HepG2 (cell line): Measurements from ENCODE around the gene NNAT. TPM values are rescaled to one million over a fixed set of nuclear protein-coding genes. Genes with fewer than 3 reads are reported as not detected.

Source experiments
- ATAC-seq: fragments of 200-7000 bp; cut with Tn5 transposase; 3 replicates; pipeline ENCODE4 v1.9.1; 2020; ENCODE audit warnings: mild to moderate bottlenecking, moderate library complexity
- BruUV-seq: library from RNA; stranded (reverse); fragments of 400-500 nt; replicated peaks from 2 replicates; lab custom pipeline; 2021; lab: Mats Ljungman, UMichigan
- CTCF ChIA-PET: fragments of 300-600 bp; formaldehyde crosslinking; extraction: SDS; loops from one replicate; lab custom pipeline; 2021; ENCODE audit warnings: low total read pairs, inconsistent platforms, low intra/inter-chr PET ratio; lab: Yijun Ruan, JAX
- POLR2A ChIA-PET: fragments of 350-600 bp; sonication (Branson Sonifier 250); formaldehyde crosslinking; loops from one replicate; lab custom pipeline; 2020; ENCODE audit warnings: antibody characterized with exemption, inconsistent platforms; lab: Yijun Ruan, JAX
- DNase-seq: peaks from one replicate; pipeline ENCODE4 v3.0.0-alpha.2; 2015; ENCODE audit warnings: low spot score
- FAIRE-seq: peaks from 3 replicates; lab custom pipeline; 2011; peaks lifted over from hg19 to GRCh38; lab: Jason Lieb, UNC
- H2AFZ ChIP-seq: one replicate; pipeline ENCODE4 v1.6.1; 2011; ENCODE audit warnings: low read length, inconsistent platforms
- H3K27ac ChIP-seq: fragments of 300-600 bp; 3 replicates; pipeline ENCODE4 v1.8.0; 2011; ENCODE audit warnings: mixed run types, mild to moderate bottlenecking, mixed read lengths, low read length, inconsistent platforms; ENCODE audit not compliant: insufficient read depth; ENCODE audit errors: extremely low read length
- H3K27me3 ChIP-seq, 2 experiments: fragments of 200-600 bp in 1 of 2; 2 replicates in 1 of 2; 3 replicates in 1 of 2; pipeline versions ENCODE4 v1.6.0 to v1.8.0; 2011; ENCODE audit warnings: low read length in 2 of 2, mild to moderate bottlenecking in 2 of 2, moderate library complexity in 2 of 2, inconsistent platforms in 1 of 2; ENCODE audit not compliant: insufficient read depth in 2 of 2, control insufficient read depth in 1 of 2
- H3K36me3 ChIP-seq, 2 experiments: fragments of 200-600 bp in 1 of 2; replicated peaks in 1 of 2; 2 replicates in 1 of 2; 3 replicates in 1 of 2; pipeline versions ENCODE4 v1.5.1 to v1.8.0; 2011; ENCODE audit warnings: low read length in 2 of 2, inconsistent platforms in 1 of 2; ENCODE audit not compliant: insufficient read depth in 2 of 2, control insufficient read depth in 1 of 2
- H3K4me1 ChIP-seq: 2 replicates; pipeline ENCODE4 v1.5.1; 2012; ENCODE audit warnings: low read length, inconsistent platforms; ENCODE audit not compliant: insufficient read depth
- H3K4me2 ChIP-seq: 2 replicates; pipeline ENCODE4 v1.6.0; 2011; ENCODE audit warnings: low read depth, low read length, inconsistent platforms
- H3K4me3 ChIP-seq, 3 experiments: fragments of 200-600 bp in 1 of 3; sonication (generic), shearing (Covaris generic) in 1 of 3; replicated peaks in 1 of 3; 2 replicates each; pipeline ENCODE4 v1.5.1; 2011 to 2016; ENCODE audit warnings: low read length in 3 of 3, inconsistent platforms in 2 of 3, low read depth in 2 of 3, mild to moderate bottlenecking in 2 of 3, control low read depth in 1 of 3, mixed read lengths in 1 of 3; ENCODE audit not compliant: insufficient read depth in 1 of 3
- H3K79me2 ChIP-seq: one replicate; pipeline ENCODE4 v1.6.1; 2011; ENCODE audit warnings: low read length, inconsistent platforms; ENCODE audit not compliant: insufficient read depth
- H3K9ac ChIP-seq: 2 replicates; pipeline ENCODE4 v1.6.0; 2011; ENCODE audit warnings: mild to moderate bottlenecking, low read depth, low read length, inconsistent platforms; ENCODE audit not compliant: insufficient read depth
- H3K9me3 ChIP-seq: 2 replicates; pipeline ENCODE4 v1.5.1; 2012; ENCODE audit warnings: mild to moderate bottlenecking, low read length
- H4K20me1 ChIP-seq: 2 replicates; pipeline ENCODE4 v1.6.0; 2011; ENCODE audit warnings: inconsistent platforms, mild to moderate bottlenecking, low read length, moderate library complexity; ENCODE audit not compliant: insufficient read depth
- AGO2 ChIP-seq: fragments of 200-400 bp; formaldehyde crosslinking; optimal IDR thresholded peaks from 2 replicates; pipeline ENCODE3; 2017; ENCODE audit warnings: mild to moderate bottlenecking, low read depth, low read length, moderate library complexity
- DNMT1 ChIP-seq: sonication (generic); formaldehyde crosslinking; IDR thresholded peaks from 2 replicates; pipeline ENCODE4 v1.5.1; 2020; ENCODE audit warnings: mild to moderate bottlenecking, missing genetic modification reagents
- KLF11 ChIP-seq: IDR thresholded peaks from 2 replicates; pipeline ENCODE4 v1.6.1; 2016; ENCODE audit warnings: missing compliant biosample characterization
- RBM22 ChIP-seq: fragments of 200-400 bp; formaldehyde crosslinking; optimal IDR thresholded peaks from 2 replicates; pipeline ENCODE3; 2017; ENCODE audit warnings: mild to moderate bottlenecking, low read length, moderate library complexity
- RCOR2 ChIP-seq: IDR thresholded peaks from 2 replicates; pipeline ENCODE4 v1.6.1; 2016; ENCODE audit warnings: missing biosample characterization, missing genetic modification reagents
- ZNF263 ChIP-seq: sonication (generic); formaldehyde crosslinking; IDR thresholded peaks from 2 replicates; pipeline ENCODE4 v1.4.0; 2020; ENCODE audit warnings: missing genetic modification reagents
- WGBS: methylation state at CpG from one replicate; pipeline ENCODE4 v1.1.6; 2017; ENCODE audit warnings: low lambda C conversion rate; 5-methylcytosine and 5-hydroxymethylcytosine counted together
- in situ Hi-C: cut with HindIII; loops from 2 replicates; pipeline ENCODE4 v1.10.0; 2017; ENCODE audit warnings: low pct_unique_long_range_greater_than_20kb; ENCODE audit not compliant: extremely low pct_ligation_motif_present
- intact Hi-C: fragments of 100-400 bp; cut with micrococcal nuclease; formaldehyde crosslinking; loops from one replicate; pipeline ENCODE4 v1.10.0; 2022; ENCODE audit not compliant: unreplicated experiment
- polyA plus RNA-seq, 8 experiments: library from polyadenylated mRNA; depleted of rRNA in 3 of 8; stranded (reverse) in 7 of 8; unstranded in 1 of 8; fragments of >200 nt; fragmentation: Illumina TruSeq in 4 of 8; extraction: Trizol in 4 of 8; gene quantifications; 2 replicates each; pipeline versions ENCODE4 v1.2.1 to v1.2.3, GENCODE V29; 2011 to 2016; ENCODE audit warnings: low read depth in 4 of 8, missing spikeins in 1 of 8, mixed read lengths in 1 of 8; ENCODE audit not compliant: insufficient read depth in 1 of 8
- total RNA-seq, 5 experiments: library from RNA; depleted of rRNA; stranded (reverse); fragments of >200 nt; fragmentation: Illumina TruSeq; extraction: Trizol; gene quantifications; 2 replicates each; pipeline ENCODE4 v1.2.3, GENCODE V29; 2016; ENCODE audit warnings: low read depth in 1 of 5
- TF ChIP-seq, protein P1 (sequence below): sonication (generic); formaldehyde crosslinking; IDR thresholded peaks from 2 replicates; pipeline ENCODE4 v1.5.1; 2020; ENCODE audit warnings: mild to moderate bottlenecking, missing genetic modification reagents, moderate library complexity
- TF ChIP-seq, protein P2 (sequence below): sonication (generic); formaldehyde crosslinking; IDR thresholded peaks from 2 replicates; pipeline ENCODE4 v1.4.0; 2020; ENCODE audit warnings: missing genetic modification reagents
- TF ChIP-seq, protein P3 (sequence below): sonication (generic); formaldehyde crosslinking; IDR thresholded peaks from 2 replicates; pipeline ENCODE4 v1.5.0; 2020; ENCODE audit warnings: missing genetic modification reagents, mild to moderate bottlenecking, borderline replicate concordance
- TF ChIP-seq, protein P4 (sequence below): sonication (generic); formaldehyde crosslinking; IDR thresholded peaks from 2 replicates; pipeline ENCODE4; 2020; ENCODE audit warnings: missing genetic modification reagents, mild to moderate bottlenecking, borderline replicate concordance

The NNAT gene
- total and polyA plus RNA-seq, 2 of the 13 experiments (the other 11 are each of a cell fraction or from before 2014, with no cell fraction given) = not detected

DNA sequence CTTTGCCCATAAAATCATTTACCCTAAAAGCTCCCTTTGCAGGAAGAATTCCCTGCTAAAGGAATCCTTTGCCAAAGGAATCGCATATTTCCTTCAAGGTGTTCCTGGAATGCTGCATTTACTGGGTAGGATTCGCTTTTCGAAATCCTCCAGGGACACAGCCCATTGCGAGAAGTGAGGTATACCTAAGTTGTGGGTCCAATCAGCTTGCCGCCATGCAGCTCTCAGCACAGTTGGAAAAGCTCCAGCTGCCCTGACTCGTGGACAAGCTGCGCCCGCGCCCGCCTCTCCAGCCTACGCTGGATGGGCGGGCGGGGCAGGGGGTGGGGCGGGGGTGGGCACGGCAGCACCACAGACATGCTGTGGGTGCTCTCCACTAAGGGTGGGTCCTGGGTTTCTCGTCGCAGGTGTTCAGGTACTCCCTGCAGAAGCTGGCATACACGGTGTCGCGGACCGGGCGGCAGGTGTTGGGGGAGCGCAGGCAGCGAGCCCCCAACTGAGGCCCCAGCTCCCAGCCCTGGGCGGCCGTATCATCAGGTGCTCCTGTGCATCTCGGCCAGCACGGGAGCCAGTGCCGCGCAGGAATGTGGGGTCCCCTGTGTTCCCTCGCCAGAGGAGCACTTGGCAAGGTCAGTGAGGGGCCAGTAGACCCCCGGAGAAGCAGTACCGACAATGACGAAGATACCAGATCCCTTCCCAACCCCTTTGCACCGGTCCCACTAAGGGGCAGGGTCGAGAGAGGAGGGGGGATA is 1.4 kb downstream of the NNAT start (continued):
- TF ChIP-seq RBM22 = peak; percentile 73

DNA sequence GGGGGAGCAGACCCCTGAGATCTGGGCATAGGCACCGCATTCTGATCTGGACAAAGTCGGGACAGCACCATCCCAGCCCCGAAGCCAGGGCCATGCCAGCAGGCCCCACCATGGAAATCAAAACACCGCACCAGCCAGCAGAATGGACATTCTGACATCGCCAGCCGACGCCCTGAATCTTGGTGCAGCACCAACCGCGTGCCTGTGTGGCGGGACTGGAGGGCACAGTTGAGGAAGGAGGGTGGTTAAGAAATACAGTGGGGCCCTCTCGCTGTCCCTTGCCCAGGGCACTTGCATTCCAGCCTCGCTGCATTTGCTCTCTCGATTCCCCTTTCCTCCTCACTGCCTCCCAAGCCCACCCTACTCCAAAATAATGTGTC is 2.0 kb downstream of the NNAT start:
- no peak overlapping the region for H2AFZ ChIP-seq
- DNase-seq = no peak
- TF ChIP-seq RCOR2 (CRISPR knock-in tag) = no peak
- TF ChIP-seq, protein P1, sequence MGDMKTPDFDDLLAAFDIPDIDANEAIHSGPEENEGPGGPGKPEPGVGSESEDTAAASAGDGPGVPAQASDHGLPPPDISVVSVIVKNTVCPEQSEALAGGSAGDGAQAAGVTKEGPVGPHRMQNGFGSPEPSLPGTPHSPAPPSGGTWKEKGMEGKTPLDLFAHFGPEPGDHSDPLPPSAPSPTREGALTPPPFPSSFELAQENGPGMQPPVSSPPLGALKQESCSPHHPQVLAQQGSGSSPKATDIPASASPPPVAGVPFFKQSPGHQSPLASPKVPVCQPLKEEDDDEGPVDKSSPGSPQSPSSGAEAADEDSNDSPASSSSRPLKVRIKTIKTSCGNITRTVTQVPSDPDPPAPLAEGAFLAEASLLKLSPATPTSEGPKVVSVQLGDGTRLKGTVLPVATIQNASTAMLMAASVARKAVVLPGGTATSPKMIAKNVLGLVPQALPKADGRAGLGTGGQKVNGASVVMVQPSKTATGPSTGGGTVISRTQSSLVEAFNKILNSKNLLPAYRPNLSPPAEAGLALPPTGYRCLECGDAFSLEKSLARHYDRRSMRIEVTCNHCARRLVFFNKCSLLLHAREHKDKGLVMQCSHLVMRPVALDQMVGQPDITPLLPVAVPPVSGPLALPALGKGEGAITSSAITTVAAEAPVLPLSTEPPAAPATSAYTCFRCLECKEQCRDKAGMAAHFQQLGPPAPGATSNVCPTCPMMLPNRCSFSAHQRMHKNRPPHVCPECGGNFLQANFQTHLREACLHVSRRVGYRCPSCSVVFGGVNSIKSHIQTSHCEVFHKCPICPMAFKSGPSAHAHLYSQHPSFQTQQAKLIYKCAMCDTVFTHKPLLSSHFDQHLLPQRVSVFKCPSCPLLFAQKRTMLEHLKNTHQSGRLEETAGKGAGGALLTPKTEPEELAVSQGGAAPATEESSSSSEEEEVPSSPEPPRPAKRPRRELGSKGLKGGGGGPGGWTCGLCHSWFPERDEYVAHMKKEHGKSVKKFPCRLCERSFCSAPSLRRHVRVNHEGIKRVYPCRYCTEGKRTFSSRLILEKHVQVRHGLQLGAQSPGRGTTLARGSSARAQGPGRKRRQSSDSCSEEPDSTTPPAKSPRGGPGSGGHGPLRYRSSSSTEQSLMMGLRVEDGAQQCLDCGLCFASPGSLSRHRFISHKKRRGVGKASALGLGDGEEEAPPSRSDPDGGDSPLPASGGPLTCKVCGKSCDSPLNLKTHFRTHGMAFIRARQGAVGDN = peak; percentile 16; the same call in 1 of the 2 replicates
- TF ChIP-seq, protein P2, sequence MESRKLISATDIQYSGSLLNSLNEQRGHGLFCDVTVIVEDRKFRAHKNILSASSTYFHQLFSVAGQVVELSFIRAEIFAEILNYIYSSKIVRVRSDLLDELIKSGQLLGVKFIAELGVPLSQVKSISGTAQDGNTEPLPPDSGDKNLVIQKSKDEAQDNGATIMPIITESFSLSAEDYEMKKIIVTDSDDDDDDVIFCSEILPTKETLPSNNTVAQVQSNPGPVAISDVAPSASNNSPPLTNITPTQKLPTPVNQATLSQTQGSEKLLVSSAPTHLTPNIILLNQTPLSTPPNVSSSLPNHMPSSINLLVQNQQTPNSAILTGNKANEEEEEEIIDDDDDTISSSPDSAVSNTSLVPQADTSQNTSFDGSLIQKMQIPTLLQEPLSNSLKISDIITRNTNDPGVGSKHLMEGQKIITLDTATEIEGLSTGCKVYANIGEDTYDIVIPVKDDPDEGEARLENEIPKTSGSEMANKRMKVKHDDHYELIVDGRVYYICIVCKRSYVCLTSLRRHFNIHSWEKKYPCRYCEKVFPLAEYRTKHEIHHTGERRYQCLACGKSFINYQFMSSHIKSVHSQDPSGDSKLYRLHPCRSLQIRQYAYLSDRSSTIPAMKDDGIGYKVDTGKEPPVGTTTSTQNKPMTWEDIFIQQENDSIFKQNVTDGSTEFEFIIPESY = peak; percentile 67; the same call in 1 of the 2 replicates
- TF ChIP-seq AGO2 = peak; percentile 46
- TF ChIP-seq ZNF263 (CRISPR knock-in tag) = no peak
- TF ChIP-seq, protein P3, sequence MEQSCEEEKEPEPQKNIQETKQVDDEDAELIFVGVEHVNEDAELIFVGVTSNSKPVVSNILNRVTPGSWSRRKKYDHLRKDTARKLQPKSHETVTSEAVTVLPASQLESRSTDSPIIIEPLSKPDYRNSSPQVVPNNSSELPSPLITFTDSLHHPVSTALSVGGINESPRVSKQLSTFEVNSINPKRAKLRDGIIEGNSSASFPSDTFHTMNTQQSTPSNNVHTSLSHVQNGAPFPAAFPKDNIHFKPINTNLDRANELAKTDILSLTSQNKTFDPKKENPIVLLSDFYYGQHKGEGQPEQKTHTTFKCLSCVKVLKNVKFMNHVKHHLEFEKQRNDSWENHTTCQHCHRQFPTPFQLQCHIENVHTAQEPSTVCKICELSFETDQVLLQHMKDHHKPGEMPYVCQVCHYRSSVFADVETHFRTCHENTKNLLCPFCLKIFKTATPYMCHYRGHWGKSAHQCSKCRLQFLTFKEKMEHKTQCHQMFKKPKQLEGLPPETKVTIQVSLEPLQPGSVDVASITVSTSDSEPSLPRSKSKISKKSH (CRISPR knock-in tag) = no peak
- TF ChIP-seq, protein P4, sequence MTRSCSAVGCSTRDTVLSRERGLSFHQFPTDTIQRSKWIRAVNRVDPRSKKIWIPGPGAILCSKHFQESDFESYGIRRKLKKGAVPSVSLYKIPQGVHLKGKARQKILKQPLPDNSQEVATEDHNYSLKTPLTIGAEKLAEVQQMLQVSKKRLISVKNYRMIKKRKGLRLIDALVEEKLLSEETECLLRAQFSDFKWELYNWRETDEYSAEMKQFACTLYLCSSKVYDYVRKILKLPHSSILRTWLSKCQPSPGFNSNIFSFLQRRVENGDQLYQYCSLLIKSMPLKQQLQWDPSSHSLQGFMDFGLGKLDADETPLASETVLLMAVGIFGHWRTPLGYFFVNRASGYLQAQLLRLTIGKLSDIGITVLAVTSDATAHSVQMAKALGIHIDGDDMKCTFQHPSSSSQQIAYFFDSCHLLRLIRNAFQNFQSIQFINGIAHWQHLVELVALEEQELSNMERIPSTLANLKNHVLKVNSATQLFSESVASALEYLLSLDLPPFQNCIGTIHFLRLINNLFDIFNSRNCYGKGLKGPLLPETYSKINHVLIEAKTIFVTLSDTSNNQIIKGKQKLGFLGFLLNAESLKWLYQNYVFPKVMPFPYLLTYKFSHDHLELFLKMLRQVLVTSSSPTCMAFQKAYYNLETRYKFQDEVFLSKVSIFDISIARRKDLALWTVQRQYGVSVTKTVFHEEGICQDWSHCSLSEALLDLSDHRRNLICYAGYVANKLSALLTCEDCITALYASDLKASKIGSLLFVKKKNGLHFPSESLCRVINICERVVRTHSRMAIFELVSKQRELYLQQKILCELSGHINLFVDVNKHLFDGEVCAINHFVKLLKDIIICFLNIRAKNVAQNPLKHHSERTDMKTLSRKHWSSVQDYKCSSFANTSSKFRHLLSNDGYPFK (CRISPR knock-in tag) = 0 out of 2 replicates have a peak, but pooled peaks have one; percentile 26
- 0 out of 2 replicates have a peak, but pooled peaks have one; percentile 33 for TF ChIP-seq DNMT1 (CRISPR knock-in tag)
- TF ChIP-seq KLF11 (CRISPR knock-in tag) = no peak
- no peak for ATAC-seq
- H3K9me3 ChIP-seq = no peaks in the 10 kb centered on the region
- intact Hi-C loops = no loop called here
- FAIRE-seq = no peak
- ChIA-PET CTCF (no interaction called here), POLR2A (no interaction called here)
- H3K4me3 ChIP-seq = no peak overlapping the region
- BruUV-seq = no TSS peak
- no peak overlapping the region for H3K4me2 ChIP-seq
- 96% methylated on average over 10 of the region's 13 CpGs for WGBS
- no peaks in the 10 kb centered on the region; a peak in 1 of 5 replicates for H3K27me3 ChIP-seq
- H3K36me3 ChIP-seq = peaks cover 6 to 24% of the 10 kb centered on the region in 2 experiments
- H3K9ac ChIP-seq = no peak overlapping the region
- peaks cover 48% of the 10 kb centered on the region for H3K4me1 ChIP-seq
- H3K27ac ChIP-seq = no peak overlapping the region
- in situ Hi-C loops = no loop called here
- peaks cover 47% of the 10 kb centered on the region for H4K20me1 ChIP-seq
- H3K79me2 ChIP-seq = peaks cover 86% of the 10 kb centered on the region
